ENCODE data around the gene SERPINA6.

DNA sequence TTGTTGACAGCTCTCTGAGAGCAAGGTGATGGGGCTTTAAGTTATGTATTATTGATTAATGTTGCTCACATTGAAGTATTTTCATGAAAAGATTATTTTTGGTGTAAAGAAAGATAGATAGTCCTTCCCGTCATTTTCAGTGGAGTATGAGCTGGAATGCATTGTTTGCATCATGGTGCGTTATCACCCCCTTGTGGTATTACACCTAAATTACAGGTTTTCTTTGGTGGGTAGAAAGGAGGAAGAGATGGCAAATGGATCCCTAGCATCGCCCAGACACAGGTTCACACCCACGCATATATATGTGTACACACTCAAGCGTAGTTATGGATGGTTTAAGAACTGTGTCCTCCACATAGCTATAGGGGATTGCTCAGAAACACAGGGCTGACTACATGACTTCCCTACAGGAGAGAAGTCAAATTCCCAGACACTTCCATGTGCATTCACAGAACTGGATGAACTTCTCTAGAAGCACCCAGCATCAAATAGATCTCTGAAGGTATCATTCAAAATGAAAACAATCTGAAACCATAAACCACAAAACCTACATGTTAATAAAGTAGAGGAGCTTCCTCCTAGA is 15.6 kb downstream of the SERPINA6 start:
- TF ChIP-seq, protein P1, sequence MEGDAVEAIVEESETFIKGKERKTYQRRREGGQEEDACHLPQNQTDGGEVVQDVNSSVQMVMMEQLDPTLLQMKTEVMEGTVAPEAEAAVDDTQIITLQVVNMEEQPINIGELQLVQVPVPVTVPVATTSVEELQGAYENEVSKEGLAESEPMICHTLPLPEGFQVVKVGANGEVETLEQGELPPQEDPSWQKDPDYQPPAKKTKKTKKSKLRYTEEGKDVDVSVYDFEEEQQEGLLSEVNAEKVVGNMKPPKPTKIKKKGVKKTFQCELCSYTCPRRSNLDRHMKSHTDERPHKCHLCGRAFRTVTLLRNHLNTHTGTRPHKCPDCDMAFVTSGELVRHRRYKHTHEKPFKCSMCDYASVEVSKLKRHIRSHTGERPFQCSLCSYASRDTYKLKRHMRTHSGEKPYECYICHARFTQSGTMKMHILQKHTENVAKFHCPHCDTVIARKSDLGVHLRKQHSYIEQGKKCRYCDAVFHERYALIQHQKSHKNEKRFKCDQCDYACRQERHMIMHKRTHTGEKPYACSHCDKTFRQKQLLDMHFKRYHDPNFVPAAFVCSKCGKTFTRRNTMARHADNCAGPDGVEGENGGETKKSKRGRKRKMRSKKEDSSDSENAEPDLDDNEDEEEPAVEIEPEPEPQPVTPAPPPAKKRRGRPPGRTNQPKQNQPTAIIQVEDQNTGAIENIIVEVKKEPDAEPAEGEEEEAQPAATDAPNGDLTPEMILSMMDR (IDR thresholded peaks at IDR 0.05), result peak; percentile 47 to 64 (median 54)
- no peak for TF ChIP-seq POLR2A (IDR thresholded peaks at IDR 0.05)
